OCI-LY1 (cell line): ENCODE measurements around the gene CEP20.

Experiments used
- CTCF ChIP-seq: fragments of 200-600 bp; sonication (generic), shearing (Covaris generic); IDR thresholded peaks from 2 replicates; pipeline ENCODE4 v1.5.1; 2017; ENCODE audit warnings: mild to moderate bottlenecking, antibody characterized with exemption, low read length, moderate library complexity, mixed read lengths
- EZH2 ChIP-seq: fragments of 200-600 bp; sonication (generic), shearing (Covaris generic); IDR thresholded peaks from 2 replicates; pipeline ENCODE4 v1.8.0; 2017; ENCODE audit warnings: borderline replicate concordance, mixed run types, mild to moderate bottlenecking, antibody characterized with exemption, low read length, moderate library complexity, mixed read lengths

- TF ChIP-seq CTCF (no peak), EZH2 (no peak)
These were observed 24.8 kb upstream of the CEP20 start for GRCh38 chr16:15913046-15913698.
